Ectodermal cell (in vitro differentiated cells): ENCODE results near the gene UCN2.

ENCODE experiments used
- H3K27ac ChIP-seq: 2 replicates; pipeline ENCODE4 v1.7.0; 2013; ENCODE audit warnings: mild to moderate bottlenecking, low read depth, low read length; ENCODE audit not compliant: insufficient read depth, poor library complexity, severe bottlenecking
- H3K27me3 ChIP-seq: 2 replicates; pipeline ENCODE4 v1.7.0; 2013; ENCODE audit warnings: mild to moderate bottlenecking, low read length; ENCODE audit not compliant: insufficient read depth, control insufficient read depth, poor library complexity, severe bottlenecking
- H3K36me3 ChIP-seq: one replicate; pipeline ENCODE4 v1.7.0; 2013; ENCODE audit warnings: low read length; ENCODE audit not compliant: control insufficient read depth, insufficient read depth
- H3K4me1 ChIP-seq: one replicate; pipeline ENCODE4 v1.7.0; 2013; ENCODE audit warnings: low read length; ENCODE audit not compliant: control insufficient read depth, insufficient read depth
- H3K4me3 ChIP-seq: 2 replicates; pipeline ENCODE4 v1.7.0; 2013; ENCODE audit warnings: low read depth, low read length, control low read depth; ENCODE audit not compliant: insufficient read depth
- H3K9me3 ChIP-seq: 2 replicates; pipeline ENCODE4 v1.7.0; 2013; ENCODE audit warnings: mild to moderate bottlenecking, low read length, moderate library complexity; ENCODE audit not compliant: control insufficient read depth
- WGBS, 2 experiments: methylation state at CpG; one replicate each; pipeline ENCODE4 v1.1.7; 2013; ENCODE audit warnings: missing lambda C conversion rate in 2 of 2; 5-methylcytosine and 5-hydroxymethylcytosine counted together

UCN2 gene

GRCh38 chr3:48591886-48592518, 28.4 kb upstream of the UCN2 start:
- H3K27me3 ChIP-seq = peaks cover 18% of the 10 kb centered on the region
- H3K36me3 ChIP-seq = no peaks in the 10 kb centered on the region
- no peaks in the 10 kb centered on the region for H3K9me3 ChIP-seq
- no peak overlapping the region for H3K27ac ChIP-seq
- H3K4me3 ChIP-seq = no peak overlapping the region
- WGBS, 2 experiments = 95% methylated on average over 22 of the region's 22 CpGs
- peaks cover 20% of the 10 kb centered on the region for H3K4me1 ChIP-seq

- Histone ChIP-seq H3K9me3 (no peaks in the 10 kb centered on the region), H3K4me1 (peaks cover 20% of the 10 kb centered on the region), H3K27me3 (peaks cover 18% of the 10 kb centered on the region), H3K4me3 (no peak overlapping the region), H3K27ac (no peak overlapping the region), H3K36me3 (no peaks in the 10 kb centered on the region)
- WGBS, 2 experiments = 93 to 96% methylated on average over 14 of the region's 14 CpGs
Measured at GRCh38 chr3:48591436-48591835, 27.9 kb upstream of the UCN2 start.

- Histone ChIP-seq H3K4me3 (no peak overlapping the region), H3K27me3 (no peaks in the 10 kb centered on the region), H3K36me3 (no peaks in the 10 kb centered on the region), H3K4me1 (no peaks in the 10 kb centered on the region), H3K9me3 (no peaks in the 10 kb centered on the region), H3K27ac (no peak overlapping the region)
- 90 to 91% methylated on average over 15 of the region's 15 CpGs for WGBS, 2 experiments
Measured at GRCh38 chr3:48588230-48588629, 24.6 kb upstream of the UCN2 start.

GRCh38 chr3:48587686-48588085, 24.1 kb upstream of the UCN2 start:
- Histone ChIP-seq H3K27ac (no peak overlapping the region), H3K9me3 (no peaks in the 10 kb centered on the region), H3K36me3 (no peaks in the 10 kb centered on the region), H3K4me1 (no peaks in the 10 kb centered on the region), H3K27me3 (no peaks in the 10 kb centered on the region), H3K4me3 (no peak overlapping the region)
- WGBS, 2 experiments = 94% methylated on average over 11 of the region's 11 CpGs

GRCh38 chr3:48585411-48585810, 21.8 kb upstream of the UCN2 start:
- WGBS, 2 experiments = 93 to 94% methylated on average over 8 of the region's 8 CpGs
- Histone ChIP-seq H3K27me3 (no peaks in the 10 kb centered on the region), H3K27ac (no peak overlapping the region), H3K4me3 (no peak overlapping the region), H3K36me3 (no peaks in the 10 kb centered on the region), H3K4me1 (no peaks in the 10 kb centered on the region), H3K9me3 (no peaks in the 10 kb centered on the region)

GRCh38 chr3:48584836-48585235, 21.3 kb upstream of the UCN2 start:
- no peak overlapping the region for H3K4me3 ChIP-seq
- no peaks in the 10 kb centered on the region for H3K27me3 ChIP-seq
- H3K27ac ChIP-seq = no peak overlapping the region
- no peaks in the 10 kb centered on the region for H3K4me1 ChIP-seq
- 93 to 94% methylated on average over 9 of the region's 9 CpGs for WGBS, 2 experiments
- no peaks in the 10 kb centered on the region for H3K36me3 ChIP-seq
- H3K9me3 ChIP-seq = no peaks in the 10 kb centered on the region

GRCh38 chr3:48581621-48582481, 18.3 kb upstream of the UCN2 start:
- Histone ChIP-seq H3K4me1 (no peaks in the 10 kb centered on the region), H3K9me3 (no peaks in the 10 kb centered on the region), H3K27ac (no peak overlapping the region), H3K27me3 (no peaks in the 10 kb centered on the region), H3K4me3 (no peak overlapping the region), H3K36me3 (no peaks in the 10 kb centered on the region)
- WGBS, 2 experiments = 91 to 93% methylated on average over 14 of the region's 14 CpGs

GRCh38 chr3:48576647-48577046, 13.1 kb upstream of the UCN2 start:
- no peaks in the 10 kb centered on the region for H3K9me3 ChIP-seq
- H3K4me1 ChIP-seq = no peaks in the 10 kb centered on the region
- no peaks in the 10 kb centered on the region for H3K36me3 ChIP-seq
- WGBS, 2 experiments = 91 to 94% methylated on average over 4 of the region's 4 CpGs
- H3K27ac ChIP-seq = no peak overlapping the region
- H3K27me3 ChIP-seq = no peaks in the 10 kb centered on the region
- H3K4me3 ChIP-seq = no peak overlapping the region

GRCh38 chr3:48575366-48575765, 11.8 kb upstream of the UCN2 start:
- Histone ChIP-seq H3K4me3 (no peak overlapping the region), H3K27me3 (no peaks in the 10 kb centered on the region), H3K9me3 (no peaks in the 10 kb centered on the region), H3K36me3 (no peaks in the 10 kb centered on the region), H3K4me1 (no peaks in the 10 kb centered on the region), H3K27ac (no peak overlapping the region)
- WGBS, 2 experiments = 94 to 97% methylated on average over 17 of the region's 17 CpGs

- no peaks in the 10 kb centered on the region for H3K36me3 ChIP-seq
- no peaks in the 10 kb centered on the region for H3K27me3 ChIP-seq
- no peak overlapping the region for H3K4me3 ChIP-seq
- 91 to 97% methylated on average over 10 of the region's 10 CpGs for WGBS, 2 experiments
- no peaks in the 10 kb centered on the region for H3K4me1 ChIP-seq
- H3K27ac ChIP-seq = no peak overlapping the region
- no peaks in the 10 kb centered on the region for H3K9me3 ChIP-seq
Measured at GRCh38 chr3:48573973-48574585, 10.5 kb upstream of the UCN2 start.
